ENCODE data around the gene FAAH.
"Not testable (repeated sequence)": the region's sequence is repeated elsewhere in the genome, so short reads cannot be mapped to it uniquely, and the experiment has no call there.

FAAH gene

DNA sequence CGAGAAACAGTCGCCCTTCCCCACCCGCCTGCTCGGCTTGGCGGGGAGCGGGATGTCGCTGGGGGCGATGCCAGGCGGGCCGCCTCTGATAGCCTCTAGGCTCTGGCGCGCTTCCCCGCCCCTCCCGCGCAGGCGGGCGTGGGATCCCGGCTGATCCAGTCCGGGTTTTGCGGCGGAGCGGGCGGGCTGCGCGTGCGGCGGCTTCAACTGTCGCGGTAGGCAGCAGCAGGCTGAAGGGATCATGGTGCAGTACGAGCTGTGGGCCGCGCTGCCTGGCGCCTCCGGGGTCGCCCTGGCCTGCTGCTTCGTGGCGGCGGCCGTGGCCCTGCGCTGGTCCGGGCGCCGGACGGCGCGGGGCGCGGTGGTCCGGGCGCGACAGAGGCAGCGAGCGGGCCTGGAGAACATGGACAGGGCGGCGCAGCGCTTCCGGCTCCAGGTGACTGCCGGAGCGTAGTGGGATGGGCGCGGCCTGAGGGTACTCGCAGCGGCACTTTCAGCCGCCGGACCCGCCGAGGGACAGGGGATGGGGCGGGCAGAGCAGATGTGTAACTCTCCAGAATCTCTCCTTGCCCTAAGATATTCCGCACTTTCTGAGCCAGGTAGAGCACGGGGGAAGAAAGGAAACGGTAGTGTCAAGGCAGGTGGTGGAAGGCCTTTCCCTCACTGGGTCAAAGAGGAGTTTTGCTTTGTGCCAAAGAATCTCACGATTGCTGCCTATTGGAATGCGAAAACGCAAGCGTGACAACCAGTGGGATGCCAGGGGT is at the start of gene FAAH:
Gene FAAH (plus strand): TSS at position 210 of the 764 bp plus-strand sequence. CDS start 32 bp downstream, at position 242.
- in situ Hi-C loops (cut with MboI; ENCODE audit: low pct_unique_long_range_greater_than_20kb, low sequenced_read_pairs): no loop called here

DNA sequence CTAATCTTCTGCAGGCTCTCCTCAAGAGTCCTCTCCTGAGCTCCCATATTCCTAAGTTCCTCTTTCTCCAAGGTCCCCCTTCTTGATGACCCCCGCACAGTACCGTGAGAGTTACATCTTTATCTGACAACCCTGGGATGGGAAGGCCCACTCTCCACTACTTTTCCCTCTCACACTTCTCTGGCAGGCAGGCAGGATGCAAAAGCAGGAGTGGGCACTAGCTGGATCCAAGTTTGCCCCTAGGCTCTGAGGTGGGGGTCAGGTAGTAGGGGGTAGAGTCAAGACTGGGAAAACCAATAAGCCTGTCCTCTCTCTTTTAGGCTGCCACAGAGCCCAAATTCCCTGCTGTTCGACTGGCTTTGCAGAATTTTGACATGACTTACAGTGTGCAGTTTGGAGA is 49.6 kb upstream of the FAAH start:
- DNase-seq: no peak
- in situ Hi-C loops (cut with MboI; ENCODE audit: low pct_unique_long_range_greater_than_20kb, low sequenced_read_pairs): no loop called here

More for the DNA sequence above, at the start of gene FAAH:
- DNase-seq: no peak

DNA sequence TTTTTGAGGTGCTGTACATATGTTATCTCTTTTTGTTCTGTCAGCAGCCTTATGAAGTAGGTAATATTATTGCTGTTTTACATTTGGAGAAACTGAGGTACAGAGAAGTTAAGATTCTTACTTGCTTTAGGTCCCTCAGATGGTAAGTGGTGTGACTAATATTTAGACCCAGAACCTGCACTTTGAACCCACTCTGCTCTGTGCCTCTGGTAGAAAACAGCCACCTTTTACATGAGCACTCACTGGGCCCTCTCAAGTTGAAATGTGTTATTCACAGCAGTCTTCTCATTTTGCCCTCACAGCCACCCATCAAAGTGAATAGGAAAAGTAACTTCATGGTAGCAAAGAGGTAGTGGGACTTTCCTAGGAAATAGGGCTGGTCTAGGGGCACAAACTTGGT is 48.8 kb upstream of the FAAH start:
- in situ Hi-C loops (cut with MboI; ENCODE audit: low pct_unique_long_range_greater_than_20kb, low sequenced_read_pairs): no loop called here
- no peak for DNase-seq

DNA sequence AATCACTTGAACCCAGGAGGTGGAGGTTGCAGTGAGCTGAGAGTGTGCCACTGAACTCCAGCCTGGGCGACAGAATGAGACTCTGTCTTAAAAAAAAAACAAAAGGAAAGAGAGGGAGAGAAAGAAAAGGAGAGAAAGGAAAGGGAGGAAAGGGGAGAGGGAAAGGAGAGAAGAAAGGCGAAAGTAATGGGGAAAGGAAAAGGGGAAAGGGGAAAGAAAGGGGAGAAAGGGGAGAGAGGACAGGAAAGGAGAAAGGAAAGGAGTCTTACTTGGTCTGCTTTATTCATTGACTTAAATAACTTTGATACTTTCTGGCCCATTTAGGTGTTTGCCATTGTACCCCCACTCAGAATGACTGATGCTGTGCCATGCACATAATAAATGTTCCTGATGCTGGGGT is 41.8 kb upstream of the FAAH start:
- in situ Hi-C loops (cut with MboI; ENCODE audit: low pct_unique_long_range_greater_than_20kb, low sequenced_read_pairs): no loop called here
- DNase-seq: no peak

DNA sequence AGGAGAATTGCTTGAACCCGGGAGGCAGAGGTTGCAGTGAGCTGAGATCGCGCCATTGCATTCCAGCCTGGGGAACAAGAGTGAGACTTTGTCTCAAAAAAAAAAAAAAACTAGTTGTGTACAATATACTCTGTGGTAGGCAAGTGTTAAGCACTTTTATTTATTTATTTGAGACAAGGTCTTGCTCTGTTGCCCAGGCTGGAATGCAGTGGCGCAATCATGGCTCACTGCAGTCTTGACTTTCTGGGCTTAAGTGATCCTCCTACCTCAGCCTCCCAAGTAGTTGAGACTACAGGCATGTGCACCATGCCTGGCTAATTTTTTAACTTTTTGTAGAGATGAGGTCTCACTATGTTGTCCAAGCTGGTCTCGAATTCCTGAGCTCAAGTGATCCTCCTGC is 38.2 kb upstream of the FAAH start:
- DNase-seq; in situ Hi-C loops (cut with MboI; ENCODE audit: low pct_unique_long_range_greater_than_20kb, low sequenced_read_pairs): not testable (repeated sequence)

DNA sequence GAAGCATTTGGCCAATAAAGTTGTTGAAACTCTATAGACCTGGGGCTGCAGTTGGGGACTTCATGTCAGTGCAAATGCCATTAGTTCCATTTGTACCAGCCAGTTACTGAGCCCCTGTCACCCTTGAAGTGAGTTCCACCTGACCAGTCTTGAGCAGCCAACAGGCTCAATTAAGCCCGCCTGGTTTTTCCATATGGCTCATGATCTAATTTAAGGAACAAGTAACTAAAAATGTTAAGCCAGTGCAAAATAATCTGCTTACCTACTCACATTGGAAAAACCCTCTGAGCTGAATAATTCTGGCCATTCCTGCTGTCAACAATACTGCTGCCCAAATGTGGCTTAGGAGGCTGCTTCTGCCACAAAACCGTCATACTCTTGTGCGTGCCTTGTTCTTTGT is 32.0 kb upstream of the FAAH start:
- in situ Hi-C loops (cut with MboI; ENCODE audit: low pct_unique_long_range_greater_than_20kb, low sequenced_read_pairs): no loop called here

DNA sequence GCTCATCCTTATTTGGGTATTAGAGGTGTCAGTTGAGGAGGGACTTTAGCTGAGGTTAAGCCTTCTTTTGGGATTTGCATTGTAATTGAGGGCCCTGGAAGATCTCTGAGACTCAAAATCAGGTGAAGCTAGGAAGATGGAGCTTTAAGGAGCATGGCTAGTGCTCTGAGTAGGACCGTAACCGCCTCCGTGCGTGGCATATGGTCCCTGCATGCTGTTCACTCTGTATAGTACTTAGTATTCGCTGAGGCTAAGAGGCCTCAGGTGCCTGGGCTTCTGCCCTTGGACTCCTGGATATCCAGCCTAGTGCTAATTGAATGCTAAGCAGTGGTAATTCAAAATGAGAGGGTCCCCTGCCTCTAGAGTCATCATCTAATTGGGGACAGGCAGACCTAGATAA is 31.0 kb upstream of the FAAH start:
- in situ Hi-C loops (cut with MboI; ENCODE audit: low pct_unique_long_range_greater_than_20kb, low sequenced_read_pairs): no loop called here

More for the DNA sequence above, 32.0 kb upstream of the FAAH start:
- DNase-seq: no peak

DNA sequence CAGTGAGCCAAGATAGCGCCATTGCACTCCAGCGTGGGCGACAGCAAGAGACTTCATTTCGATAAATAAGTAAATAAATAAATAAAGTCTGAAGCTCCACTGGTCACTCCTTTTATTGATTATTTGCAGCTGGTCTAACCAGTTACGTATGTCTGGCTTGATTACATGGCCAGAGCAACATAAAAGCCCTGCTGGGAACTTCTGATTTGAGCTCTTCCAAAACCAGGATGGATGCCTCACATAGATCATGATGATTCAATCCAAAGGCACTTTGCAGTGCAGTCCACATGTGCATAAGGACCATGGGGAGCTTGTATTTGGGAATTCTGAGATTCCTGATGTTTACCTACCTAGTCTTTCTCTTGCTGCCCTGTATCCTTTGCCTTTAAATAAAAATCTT is 29.5 kb upstream of the FAAH start:
- no peak for DNase-seq
- in situ Hi-C loops (cut with MboI; ENCODE audit: low pct_unique_long_range_greater_than_20kb, low sequenced_read_pairs): no loop called here

More for the DNA sequence above, 31.0 kb upstream of the FAAH start:
- DNase-seq: no peak

DNA sequence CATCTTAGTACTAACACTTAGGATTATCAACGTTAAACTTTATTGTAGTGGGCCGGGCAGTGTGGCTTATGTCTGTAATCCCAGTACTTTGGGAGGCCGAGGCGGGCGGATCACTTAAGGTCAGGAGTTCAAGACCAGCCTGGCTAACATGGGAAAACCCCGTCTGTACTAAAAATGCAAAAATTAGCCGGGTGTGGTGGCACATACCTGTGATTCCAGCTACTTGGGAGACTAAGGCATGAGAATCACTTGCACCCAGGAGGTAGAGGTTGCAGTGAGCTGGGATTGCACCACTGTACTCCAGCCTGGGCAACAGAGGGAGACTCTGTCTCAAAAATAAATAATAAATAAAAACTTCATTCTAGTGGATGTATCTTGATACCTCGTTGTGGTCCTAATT is 28.3 kb upstream of the FAAH start:
- DNase-seq; in situ Hi-C loops (cut with MboI; ENCODE audit: low pct_unique_long_range_greater_than_20kb, low sequenced_read_pairs): not testable (repeated sequence)

DNA sequence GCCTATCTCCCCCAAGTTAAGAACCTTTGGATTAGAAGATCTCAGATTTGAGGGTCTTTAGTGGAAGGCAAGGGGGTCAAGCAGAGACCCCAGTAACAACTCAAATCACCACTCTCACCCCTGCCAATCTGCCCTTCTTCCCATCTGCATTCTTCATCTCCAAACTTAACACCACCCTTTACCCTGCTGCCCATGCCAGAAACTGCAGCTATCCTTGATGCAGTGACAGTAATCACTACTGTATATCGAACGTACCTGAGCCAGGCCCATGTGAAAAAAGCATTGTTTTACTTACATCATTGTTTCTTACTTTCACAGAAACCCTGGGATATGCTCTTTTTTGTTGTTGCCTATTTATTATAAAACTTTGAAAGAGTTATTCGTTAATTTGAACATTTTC is 27.0 kb upstream of the FAAH start:
- in situ Hi-C loops (cut with MboI; ENCODE audit: low pct_unique_long_range_greater_than_20kb, low sequenced_read_pairs): no loop called here
- DNase-seq: no peak

DNA sequence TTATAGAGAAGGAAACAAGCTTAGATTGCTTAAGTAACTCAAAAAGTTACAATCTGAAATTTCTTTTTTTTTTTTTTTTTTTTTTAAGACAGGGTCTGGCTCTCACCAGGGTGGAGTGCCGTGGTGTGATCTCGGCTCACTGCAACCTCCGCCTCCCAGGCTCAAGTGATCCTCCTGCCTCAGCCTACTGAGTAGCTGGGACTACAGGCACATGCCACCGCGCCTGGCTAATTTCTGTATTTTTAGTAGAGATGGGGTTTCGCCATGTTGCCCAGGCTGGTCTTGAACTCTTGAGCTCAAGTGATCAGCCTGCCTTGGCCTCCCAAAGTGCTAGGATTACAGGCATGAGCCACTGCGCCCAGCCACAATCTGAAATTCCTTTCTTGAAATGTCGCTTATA is 26.4 kb upstream of the FAAH start:
- in situ Hi-C loops (cut with MboI; ENCODE audit: low pct_unique_long_range_greater_than_20kb, low sequenced_read_pairs); DNase-seq: not testable (repeated sequence)

DNA sequence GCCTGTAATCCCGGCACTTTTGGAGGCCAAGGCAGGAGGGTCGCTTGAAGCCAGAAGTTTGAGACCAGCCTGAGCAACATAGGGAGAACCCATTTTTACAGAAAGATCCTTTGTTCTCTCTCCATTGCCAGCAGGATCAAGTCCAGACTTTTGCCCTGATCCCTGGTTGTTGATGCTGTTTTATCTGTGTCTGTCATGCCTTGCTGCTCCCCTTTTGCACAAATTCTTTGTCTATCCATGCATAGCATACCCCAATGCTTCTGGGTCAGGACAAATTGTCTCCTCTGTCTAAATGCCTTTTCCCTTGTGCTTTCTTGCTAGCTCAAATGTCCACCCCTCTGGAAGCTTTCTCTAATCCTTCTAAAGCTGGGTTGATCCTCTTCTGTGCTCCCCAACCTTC is 25.3 kb upstream of the FAAH start:
- no peak for DNase-seq
- in situ Hi-C loops (cut with MboI; ENCODE audit: low pct_unique_long_range_greater_than_20kb, low sequenced_read_pairs): no loop called here

DNA sequence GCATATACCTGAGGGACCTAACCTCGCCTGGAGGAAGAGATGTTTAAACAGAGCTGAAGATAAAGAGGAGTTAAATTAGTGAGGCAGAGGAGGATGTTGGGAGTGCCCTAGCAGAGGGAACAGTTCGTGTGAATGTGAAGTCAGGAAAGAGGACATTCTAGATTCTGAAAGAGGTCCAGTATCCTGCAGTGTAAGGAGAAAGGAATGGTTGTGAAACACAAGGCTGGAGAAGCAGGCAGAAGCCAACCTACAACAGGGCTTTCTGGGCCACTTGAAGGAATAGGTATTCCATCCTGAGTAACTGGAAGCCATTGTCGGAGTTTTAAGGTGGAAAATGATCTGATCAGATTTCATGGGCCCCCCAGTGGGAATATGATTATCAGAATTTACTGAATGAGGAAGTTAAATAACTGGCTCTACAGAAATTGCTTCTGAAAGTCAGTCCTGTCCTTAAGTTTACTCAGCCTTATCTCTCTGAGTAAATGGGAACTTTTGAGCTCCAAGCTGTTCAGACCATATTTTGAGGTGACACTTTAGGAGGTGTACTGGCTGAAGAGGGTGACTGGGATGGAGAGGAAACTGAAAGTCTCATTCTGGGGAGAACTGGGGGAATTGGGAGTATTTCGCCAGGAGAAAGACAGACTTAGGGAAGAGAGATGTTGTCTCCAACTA is 24.4 kb upstream of the FAAH start:
- in situ Hi-C loops (cut with MboI; ENCODE audit: low pct_unique_long_range_greater_than_20kb, low sequenced_read_pairs): no loop called here
- peak; percentile 39 for DNase-seq

DNA sequence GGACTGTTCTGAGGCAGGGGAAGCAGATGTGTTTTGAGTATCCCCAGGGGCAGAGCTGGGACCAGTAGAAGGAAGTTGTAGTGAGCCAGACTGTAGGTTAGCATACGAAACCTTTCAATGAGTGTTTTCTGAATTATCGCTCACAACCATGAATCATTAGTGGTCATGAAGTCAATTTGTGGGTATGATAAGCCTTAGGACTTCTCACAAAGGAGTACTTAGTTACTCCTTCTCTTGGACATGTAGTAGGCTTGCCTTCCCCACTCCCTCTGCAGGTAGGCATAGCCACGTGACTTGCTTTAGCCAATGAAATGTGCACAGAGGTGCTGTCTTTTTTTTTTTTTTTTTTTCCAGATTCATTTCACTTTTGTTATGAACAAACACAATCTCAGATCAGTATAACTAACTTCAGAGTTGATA is 23.9 kb upstream of the FAAH start:
- in situ Hi-C loops (cut with MboI; ENCODE audit: low pct_unique_long_range_greater_than_20kb, low sequenced_read_pairs): no loop called here
- peak; percentile 57 for DNase-seq

DNA sequence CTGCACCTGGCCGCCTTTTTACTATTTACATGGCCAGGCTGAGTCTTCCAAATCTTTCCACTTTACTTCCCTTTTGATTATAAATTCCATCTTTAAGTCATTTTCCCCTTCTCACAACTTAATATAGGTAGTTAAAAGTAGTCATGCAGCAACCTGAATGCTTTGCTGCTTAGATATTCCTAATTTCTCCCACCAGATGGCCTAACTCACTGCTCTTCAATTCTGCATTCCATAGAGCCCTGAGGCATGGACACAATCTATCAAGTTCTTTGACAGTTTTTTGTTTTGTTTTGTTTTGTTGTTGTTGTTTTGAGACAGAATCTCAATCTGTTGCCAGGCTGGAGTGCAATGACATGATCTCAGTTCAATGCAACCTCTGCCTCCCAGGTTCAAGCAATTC is 21.7 kb upstream of the FAAH start:
- no peak for DNase-seq
- in situ Hi-C loops (cut with MboI; ENCODE audit: low pct_unique_long_range_greater_than_20kb, low sequenced_read_pairs): no loop called here

DNA sequence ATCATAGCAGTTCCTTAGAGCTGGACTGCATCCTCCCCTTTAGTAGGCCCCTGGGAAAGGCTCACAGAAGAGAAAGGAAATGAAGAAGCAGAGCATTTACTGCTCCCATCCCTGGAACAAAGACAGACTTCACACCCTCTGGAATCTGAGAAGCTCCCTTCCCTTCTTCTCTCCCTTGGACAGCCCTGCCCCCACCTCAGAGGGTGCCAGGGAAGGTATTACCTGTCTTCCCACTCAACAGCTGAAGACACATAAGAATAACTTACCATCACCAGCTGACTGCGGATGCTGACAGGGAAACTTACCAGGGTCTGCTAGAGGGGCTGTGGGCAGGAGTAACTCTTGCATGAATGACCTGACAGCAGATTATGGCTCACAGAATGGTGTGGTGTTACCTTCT is 14.1 kb upstream of the FAAH start:
- in situ Hi-C loops (cut with MboI; ENCODE audit: low pct_unique_long_range_greater_than_20kb, low sequenced_read_pairs): no loop called here
- DNase-seq: no peak

DNA sequence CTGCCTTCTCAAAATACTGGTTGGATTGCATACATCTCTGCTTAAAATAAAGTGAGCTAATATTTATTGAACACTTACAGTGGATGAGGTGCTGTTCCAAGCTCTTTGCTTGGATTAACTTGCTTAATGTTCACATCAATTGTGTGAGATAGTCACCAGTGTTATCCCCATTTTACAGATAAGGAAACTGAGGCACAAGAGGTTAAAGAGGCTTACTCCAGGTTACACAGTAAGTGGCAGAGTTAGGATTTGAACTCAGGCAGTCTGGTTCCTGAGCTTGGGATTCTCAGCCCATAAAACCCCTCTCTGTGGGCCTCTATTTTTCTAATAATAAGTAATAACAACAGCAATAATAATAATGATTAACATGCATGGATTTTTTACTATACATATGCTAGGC is 13.6 kb upstream of the FAAH start:
- in situ Hi-C loops (cut with MboI; ENCODE audit: low pct_unique_long_range_greater_than_20kb, low sequenced_read_pairs): no loop called here
- DNase-seq: no peak

DNA sequence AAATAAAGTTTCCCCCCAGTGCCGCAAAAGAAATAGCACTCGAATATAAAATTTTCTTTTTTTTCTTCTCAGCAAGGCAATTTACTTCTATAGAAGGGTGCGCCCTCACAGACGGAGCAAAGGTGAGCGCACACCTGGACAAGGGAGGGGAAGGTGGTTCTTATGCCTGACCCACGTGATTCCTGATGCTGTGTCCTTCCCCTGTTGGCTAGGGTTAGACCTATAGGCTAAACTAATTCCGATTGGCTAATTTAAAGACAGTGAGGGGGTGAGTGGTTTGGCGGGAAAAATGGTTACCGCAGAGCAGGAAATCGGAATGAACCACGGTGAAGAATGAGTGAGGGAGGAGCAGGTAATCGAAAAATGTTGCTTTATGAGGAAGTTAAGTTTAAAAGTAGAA is 607 bp upstream of the FAAH start:
- in situ Hi-C loops (cut with MboI; ENCODE audit: low pct_unique_long_range_greater_than_20kb, low sequenced_read_pairs): no loop called here
- no peak for DNase-seq

DNA sequence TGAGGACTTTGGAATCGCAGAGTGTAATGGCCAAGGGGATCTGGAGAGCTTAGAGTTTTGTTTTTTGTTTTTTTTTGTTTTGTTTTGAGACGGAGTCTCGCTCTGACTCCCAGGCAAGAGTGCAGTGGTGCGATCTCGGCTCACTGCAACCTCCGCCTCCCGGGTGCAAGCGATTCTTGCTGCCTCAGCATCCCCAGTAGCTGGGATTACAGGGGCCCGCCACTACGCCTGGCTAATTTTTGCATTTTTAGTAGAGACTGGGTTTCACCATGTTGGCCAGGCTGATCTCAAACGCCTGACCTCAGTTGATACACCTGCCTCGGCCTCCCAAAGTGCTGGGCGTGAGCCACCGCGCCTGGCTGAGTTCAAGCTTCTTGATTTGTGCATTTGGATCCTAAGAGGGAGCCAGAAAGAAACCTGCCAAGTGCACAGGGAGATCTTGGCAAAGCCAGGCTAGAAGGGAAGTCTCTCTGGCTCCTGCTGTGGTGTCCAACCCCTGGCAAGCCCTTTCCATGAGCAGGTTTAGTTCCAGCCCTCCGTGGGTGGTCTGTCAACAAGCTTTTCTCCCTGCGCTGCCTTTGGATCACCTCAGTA is 852 bp downstream of the FAAH start:
- no peak for DNase-seq
- in situ Hi-C loops (cut with MboI; ENCODE audit: low pct_unique_long_range_greater_than_20kb, low sequenced_read_pairs): no loop called here

All from KBM-7 (cell line).